Activated CD8-positive, alpha-beta T cell treated with anti-CD3 and anti-CD28 coated beads for 36 hours (primary cell): ENCODE data around the gene NDRG2. TPM values are rescaled to one million over a fixed set of nuclear protein-coding genes. Genes with fewer than 3 reads are reported as not detected.

Experiments used
- ATAC-seq: fragments of 200-7000 bp; cut with Tn5 transposase; one replicate; pipeline ENCODE4 v1.10.0; 2021; ENCODE audit warnings: mild to moderate bottlenecking, moderate library complexity
- CTCF ChIA-PET: fragments of 350-600 bp; sonication (Branson Sonifier 250); formaldehyde crosslinking; loops from one replicate; lab custom pipeline; 2021; ENCODE audit warnings: antibody characterized with exemption; lab: Charles Lee
- POLR2A ChIA-PET: fragments of 350-600 bp; sonication (Branson Sonifier 250); formaldehyde crosslinking; loops from one replicate; lab custom pipeline; 2021; ENCODE audit warnings: antibody characterized with exemption; lab: Charles Lee
- DNase-seq: peaks from one replicate; pipeline ENCODE4 v3.0.0-alpha.2; 2020
- H3K27ac Mint-ChIP-seq: one replicate; pipeline ENCODE4 v1.8.0; 2021; ENCODE audit warnings: mild to moderate bottlenecking, mixed read lengths
- H3K27me3 Mint-ChIP-seq: one replicate; pipeline ENCODE4 v1.8.0; 2021; ENCODE audit warnings: mixed read lengths
- H3K36me3 Mint-ChIP-seq: one replicate; pipeline ENCODE4 v1.8.0; 2021; ENCODE audit warnings: low read depth, mixed read lengths
- H3K4me1 Mint-ChIP-seq: one replicate; pipeline ENCODE4 v1.8.0; 2021; ENCODE audit warnings: low read depth, mixed read lengths
- H3K4me3 Mint-ChIP-seq: one replicate; pipeline ENCODE4 v1.8.0; 2021; ENCODE audit warnings: mild to moderate bottlenecking, moderate library complexity, mixed read lengths
- H3K9me3 Mint-ChIP-seq: one replicate; pipeline ENCODE4 v1.8.0; 2021; ENCODE audit warnings: mixed read lengths
- intact Hi-C: fragments of 100-400 bp; cut with micrococcal nuclease; formaldehyde crosslinking; loops from one replicate; pipeline ENCODE4 v1.10.0; 2022
- total RNA-seq, 2 experiments: library from RNA; stranded (reverse); gene quantifications; one replicate each; pipeline ENCODE4 v1.2.3, GENCODE V29; 2021
- TF ChIP-seq, protein P1 (sequence below): fragments of 200-600 bp; IDR thresholded peaks from one replicate; pipeline ENCODE4 v1.8.0; 2022; ENCODE audit warnings: antibody characterized with exemption, mild to moderate bottlenecking

Gene NDRG2
- total RNA-seq, 2 experiments from 2014 or later, result 4.3 to 5.3 TPM

DNA sequence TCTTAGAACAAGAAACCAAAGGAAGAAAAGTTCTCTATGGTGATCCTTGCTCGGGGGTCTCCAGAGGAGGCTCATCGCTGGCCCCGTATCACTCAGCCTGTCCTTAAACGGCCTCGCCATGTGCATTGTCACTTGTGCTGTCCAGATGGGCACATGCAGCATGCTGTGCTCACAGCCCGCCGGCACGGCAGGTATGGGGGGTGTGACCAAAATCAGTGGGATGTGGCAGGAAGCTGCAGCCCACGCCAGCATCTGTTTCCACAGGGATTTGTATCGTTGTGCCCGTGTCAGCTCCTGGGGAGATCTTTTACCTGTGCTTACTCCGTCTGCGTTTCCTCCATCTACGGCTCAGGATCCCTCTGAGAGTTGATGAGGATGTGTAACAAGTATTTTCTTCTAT, 28.3 kb downstream of the NDRG2 start:
- DNase-seq, result no peak
- TF ChIP-seq, protein P1, sequence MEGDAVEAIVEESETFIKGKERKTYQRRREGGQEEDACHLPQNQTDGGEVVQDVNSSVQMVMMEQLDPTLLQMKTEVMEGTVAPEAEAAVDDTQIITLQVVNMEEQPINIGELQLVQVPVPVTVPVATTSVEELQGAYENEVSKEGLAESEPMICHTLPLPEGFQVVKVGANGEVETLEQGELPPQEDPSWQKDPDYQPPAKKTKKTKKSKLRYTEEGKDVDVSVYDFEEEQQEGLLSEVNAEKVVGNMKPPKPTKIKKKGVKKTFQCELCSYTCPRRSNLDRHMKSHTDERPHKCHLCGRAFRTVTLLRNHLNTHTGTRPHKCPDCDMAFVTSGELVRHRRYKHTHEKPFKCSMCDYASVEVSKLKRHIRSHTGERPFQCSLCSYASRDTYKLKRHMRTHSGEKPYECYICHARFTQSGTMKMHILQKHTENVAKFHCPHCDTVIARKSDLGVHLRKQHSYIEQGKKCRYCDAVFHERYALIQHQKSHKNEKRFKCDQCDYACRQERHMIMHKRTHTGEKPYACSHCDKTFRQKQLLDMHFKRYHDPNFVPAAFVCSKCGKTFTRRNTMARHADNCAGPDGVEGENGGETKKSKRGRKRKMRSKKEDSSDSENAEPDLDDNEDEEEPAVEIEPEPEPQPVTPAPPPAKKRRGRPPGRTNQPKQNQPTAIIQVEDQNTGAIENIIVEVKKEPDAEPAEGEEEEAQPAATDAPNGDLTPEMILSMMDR, result no peak
- Mint-ChIP-seq H3K36me3 (peaks cover 42% of the 10 kb centered on the region), H3K9me3 (no peaks in the 10 kb centered on the region), H3K4me3 (no peak overlapping the region), H3K27me3 (no peaks in the 10 kb centered on the region), H3K27ac (no peak overlapping the region), H3K4me1 (peaks cover 23% of the 10 kb centered on the region)
- no peak for ATAC-seq
- POLR2A ChIA-PET, result interaction anchor here (1.6 kb wide), 1 partner anchor 17 kb away, joined by 4 read pairs; no protein-coding TSS in a partner anchor
- CTCF ChIA-PET, result interaction anchor here (0.8 to 12.6 kb wide), 4 partner anchors 9 to 140 kb away, joined by 3 to 208 read pairs (median 26); no protein-coding TSS in a partner anchor
- intact Hi-C loops, result no loop called here

DNA sequence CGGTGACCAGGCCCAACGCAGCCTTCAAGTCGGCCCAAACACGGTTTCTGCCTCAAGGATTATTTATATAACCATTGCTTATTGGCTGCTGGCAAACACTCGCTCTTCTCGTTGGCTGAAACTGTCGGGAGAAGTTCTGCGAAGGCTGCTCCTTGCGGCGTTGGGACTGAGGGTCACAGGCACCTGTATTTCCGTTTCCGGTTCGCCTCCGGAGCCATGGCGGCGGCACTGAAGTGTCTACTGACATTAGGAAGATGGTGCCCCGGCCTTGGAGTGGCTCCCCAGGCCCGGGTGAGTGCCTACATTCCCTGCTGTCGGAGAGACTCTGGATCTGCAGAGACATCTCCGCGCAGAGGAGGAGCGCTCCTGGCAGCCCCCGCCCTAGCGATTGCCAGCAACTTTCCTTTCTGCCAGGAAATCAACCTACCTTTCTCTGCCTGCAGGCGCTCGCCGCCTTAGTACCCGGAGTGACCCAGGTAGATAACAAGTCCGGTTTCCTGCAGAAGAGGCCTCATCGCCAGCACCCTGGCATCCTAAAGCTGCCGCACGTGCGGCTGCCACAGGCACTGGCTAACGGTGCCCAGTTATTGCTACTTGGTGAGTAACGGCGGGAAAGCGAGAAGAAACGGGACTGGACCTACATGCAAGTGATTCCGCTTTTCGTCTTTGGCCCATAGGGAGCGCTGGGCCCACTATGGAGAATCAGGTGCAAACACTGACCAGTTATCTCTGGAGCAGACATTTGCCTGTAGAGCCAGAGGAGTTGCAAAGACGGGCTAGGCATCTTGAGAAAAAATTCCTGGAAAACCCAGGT, 34.9 kb downstream of the NDRG2 start, which contains the start of gene METTL17:
TSS of gene METTL17 (plus strand) at position 194 of the 814 bp plus-strand sequence. CDS start at position 217, 23 bp downstream.
- CTCF ChIA-PET, result interaction anchor here (2.5 to 2.7 kb wide), 2 partner anchors 18 to 115 kb away, joined by 10 to 25 read pairs; no protein-coding TSS in a partner anchor
- Mint-ChIP-seq H3K36me3 (peaks cover 27% of the 10 kb centered on the region), H3K27me3 (no peaks in the 10 kb centered on the region), H3K4me1 (peaks cover 26% of the 10 kb centered on the region), H3K9me3 (no peaks in the 10 kb centered on the region), H3K27ac (peak within 1 kb of the TSS; percentile 88), H3K4me3 (peak within 1 kb of the TSS; percentile 84)
- TF ChIP-seq, protein P1, result peak; percentile 51
- POLR2A ChIA-PET, result interaction anchor here (0.9 to 1.5 kb wide), 2 partner anchors 9 to 19 kb away, joined by 4 read pairs; partner anchors contain the start of gene SLC39A2
- intact Hi-C loops, result no loop called here
- ATAC-seq, result peak; percentile 97
- peak; percentile 94 for DNase-seq

DNA sequence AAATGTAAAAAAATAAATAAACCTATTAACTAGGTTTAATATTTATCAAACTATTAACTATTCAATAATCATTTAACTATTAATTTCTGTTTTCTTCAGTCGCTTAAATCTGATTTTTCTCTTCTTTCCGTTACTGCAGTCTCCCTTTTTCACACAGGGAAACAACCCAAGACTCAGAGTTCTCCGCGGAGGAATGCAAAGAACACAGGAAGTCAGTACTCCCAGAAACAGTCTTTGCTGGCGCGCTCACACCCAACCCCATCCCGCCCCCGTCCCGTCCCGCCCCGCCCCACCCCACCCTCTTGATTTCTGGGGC, 35.4 kb downstream of the NDRG2 start:
- intact Hi-C loops, result no loop called here
- ChIA-PET CTCF (interaction anchor here (1.0 to 2.5 kb wide), 3 partner anchors 18 to 115 kb away, joined by 4 to 25 read pairs (median 9); no protein-coding TSS in a partner anchor), POLR2A (interaction anchor here (0.6 to 1.5 kb wide), 3 partner anchors 9 to 63 kb away, joined by 3 to 4 read pairs (median 4); partner anchors contain the start of gene SLC39A2)
- Mint-ChIP-seq H3K4me1 (peaks cover 26% of the 10 kb centered on the region), H3K4me3 (peak overlapping the region; percentile 84), H3K27me3 (no peaks in the 10 kb centered on the region), H3K27ac (peak overlapping the region; percentile 88), H3K36me3 (peaks cover 22% of the 10 kb centered on the region), H3K9me3 (no peaks in the 10 kb centered on the region)
- ATAC-seq (no peak), DNase-seq (no peak)
- TF ChIP-seq, protein P1, result no peak

DNA sequence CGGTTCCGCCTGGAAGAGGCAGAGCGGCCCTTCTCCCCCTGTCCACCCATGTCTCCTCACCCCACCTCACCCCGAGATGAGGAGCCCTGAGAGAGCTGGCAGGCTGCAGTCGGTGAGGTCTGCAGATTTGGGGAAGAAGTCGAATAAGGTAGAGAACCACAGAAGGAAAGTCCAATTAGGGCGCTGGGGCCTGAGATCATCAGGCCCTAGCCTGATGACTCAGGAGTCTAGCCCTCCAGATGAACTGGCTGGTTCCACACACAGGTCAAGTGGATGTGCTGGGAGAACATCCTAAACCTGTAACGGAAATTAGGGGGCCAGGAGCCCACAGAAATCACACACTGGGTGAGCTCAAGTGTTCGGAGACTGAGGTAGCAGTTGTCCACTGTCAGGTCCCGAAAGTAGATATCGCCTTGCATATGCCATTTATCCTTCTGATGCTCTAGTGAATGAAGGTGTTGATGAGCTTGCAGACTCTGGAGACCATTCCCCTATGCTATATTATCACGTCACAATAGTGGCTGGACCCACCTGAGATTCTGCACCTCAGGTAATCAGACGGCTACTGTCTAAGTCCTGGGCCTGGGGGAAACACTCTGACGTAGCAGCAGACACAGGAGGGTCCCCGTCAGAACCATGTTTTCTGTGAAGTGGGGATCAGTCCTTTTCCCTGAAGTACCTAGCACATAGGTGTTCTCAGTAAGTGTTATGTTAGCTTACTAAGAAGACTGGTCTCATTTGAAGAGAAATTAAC, 36.0 kb downstream of the NDRG2 start:
- Mint-ChIP-seq H3K36me3 (peaks cover 19% of the 10 kb centered on the region), H3K4me1 (peaks cover 26% of the 10 kb centered on the region), H3K9me3 (no peaks in the 10 kb centered on the region), H3K27me3 (no peaks in the 10 kb centered on the region), H3K27ac (peak overlapping the region; percentile 50), H3K4me3 (peak overlapping the region; percentile 13)
- intact Hi-C loops, result no loop called here
- no peak for ATAC-seq
- DNase-seq, result no peak
- TF ChIP-seq, protein P1, result no peak
- POLR2A ChIA-PET, result interaction anchor here (0.6 to 1.5 kb wide), 3 partner anchors 10 to 64 kb away, joined by 3 to 4 read pairs (median 4); partner anchors contain the start of gene SLC39A2
- CTCF ChIA-PET, result interaction anchor here (0.7 to 2.5 kb wide), 4 partner anchors 17 to 116 kb away, joined by 3 to 25 read pairs (median 6); no protein-coding TSS in a partner anchor
